ENCODE measurements around the gene MARK2.

Gene MARK2

DNA sequence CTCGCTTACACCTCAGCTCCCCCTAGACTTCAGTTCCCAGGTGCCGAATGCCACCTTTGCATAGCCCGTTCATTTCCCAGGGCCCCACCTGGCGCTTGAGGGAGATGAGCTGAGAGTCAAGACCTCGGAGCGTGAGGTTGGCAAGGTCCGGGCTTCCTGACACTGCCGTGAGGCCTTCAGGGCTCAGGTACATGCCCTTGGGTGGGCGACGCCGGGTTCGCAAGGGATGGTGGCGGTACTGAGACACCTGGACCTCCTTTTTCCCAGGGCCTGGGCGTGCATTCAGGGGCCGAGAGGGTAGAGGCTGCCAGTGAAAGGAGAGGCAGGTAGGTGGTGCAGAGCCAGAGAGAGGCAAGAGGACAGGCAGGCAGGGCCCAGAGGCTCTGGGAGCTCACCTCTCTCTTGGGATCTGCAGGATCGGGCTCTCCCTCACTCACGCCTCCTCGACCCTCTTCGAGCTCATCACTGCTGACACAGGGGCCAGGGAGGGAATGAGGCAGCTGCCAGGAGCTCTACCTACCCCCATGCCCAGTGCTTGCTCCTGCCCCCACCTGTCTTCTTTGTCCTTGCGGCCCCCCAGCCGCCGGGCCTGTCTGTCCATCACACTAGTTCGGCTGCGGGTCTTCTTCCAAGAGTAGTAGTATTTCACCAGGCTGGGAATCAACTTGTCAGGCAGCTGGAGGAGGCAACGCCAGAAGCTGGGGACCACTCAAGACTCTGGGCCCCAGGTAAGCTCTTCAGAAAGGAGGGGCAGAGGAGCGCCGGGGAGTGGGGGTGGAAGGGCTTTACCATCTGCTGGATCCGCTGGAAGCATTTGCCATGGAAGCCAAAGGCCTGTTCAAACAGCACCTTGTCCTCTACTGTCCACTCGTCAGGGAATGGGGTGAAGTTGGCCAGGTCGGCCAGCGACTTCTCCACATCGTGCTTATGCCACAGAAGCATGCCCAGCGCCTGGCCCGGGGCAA is 75.2 kb downstream of the MARK2 start:
- Histone ChIP-seq H2AFZ (ENCODE audit: low read length) (no peak overlapping the region), H3F3A (ENCODE audit: insufficient read depth, low read length) (no peaks in the 10 kb centered on the region), H3K36me3 (replicated peaks; ENCODE audit: insufficient read depth, low read length) (no peaks in the 10 kb centered on the region), H3K4me2 (ENCODE audit: low read depth, low read length) (no peak overlapping the region), H3K27ac (ENCODE audit: low read length) (no peak overlapping the region), H3K79me2 (ENCODE audit: low read length) (no peaks in the 10 kb centered on the region), H3K9ac (ENCODE audit: low read length) (no peak overlapping the region), H4K20me1 (ENCODE audit: insufficient read depth, low read length) (no peaks in the 10 kb centered on the region), H3K9me2 (replicated peaks; ENCODE audit: insufficient read depth, low read length) (no peaks in the 10 kb centered on the region), H3K4me1 (ENCODE audit: low read length) (peaks cover 11% of the 10 kb centered on the region; the same call in 1 of the 2 replicates), H3K9me3 (replicated peaks; ENCODE audit: insufficient read depth, low read length) (no peaks in the 10 kb centered on the region), H3K4me3 (ENCODE audit: low read length) (no peak overlapping the region), H3K27me3 (replicated peaks; ENCODE audit: insufficient read depth, low read length) (peaks cover 5% of the 10 kb centered on the region)
- DNase-seq: no peak
- TF ChIP-seq EZH2 (optimal IDR thresholded peaks at IDR 0.05; ENCODE audit: low read depth, low read length): no peak
- TF ChIP-seq CTCF (IDR thresholded peaks at IDR 0.05; ENCODE audit: low read length): no peak
- TF ChIP-seq EZH2phosphoT487 (IDR thresholded peaks at IDR 0.05; ENCODE audit: low read length): no peak

DNA sequence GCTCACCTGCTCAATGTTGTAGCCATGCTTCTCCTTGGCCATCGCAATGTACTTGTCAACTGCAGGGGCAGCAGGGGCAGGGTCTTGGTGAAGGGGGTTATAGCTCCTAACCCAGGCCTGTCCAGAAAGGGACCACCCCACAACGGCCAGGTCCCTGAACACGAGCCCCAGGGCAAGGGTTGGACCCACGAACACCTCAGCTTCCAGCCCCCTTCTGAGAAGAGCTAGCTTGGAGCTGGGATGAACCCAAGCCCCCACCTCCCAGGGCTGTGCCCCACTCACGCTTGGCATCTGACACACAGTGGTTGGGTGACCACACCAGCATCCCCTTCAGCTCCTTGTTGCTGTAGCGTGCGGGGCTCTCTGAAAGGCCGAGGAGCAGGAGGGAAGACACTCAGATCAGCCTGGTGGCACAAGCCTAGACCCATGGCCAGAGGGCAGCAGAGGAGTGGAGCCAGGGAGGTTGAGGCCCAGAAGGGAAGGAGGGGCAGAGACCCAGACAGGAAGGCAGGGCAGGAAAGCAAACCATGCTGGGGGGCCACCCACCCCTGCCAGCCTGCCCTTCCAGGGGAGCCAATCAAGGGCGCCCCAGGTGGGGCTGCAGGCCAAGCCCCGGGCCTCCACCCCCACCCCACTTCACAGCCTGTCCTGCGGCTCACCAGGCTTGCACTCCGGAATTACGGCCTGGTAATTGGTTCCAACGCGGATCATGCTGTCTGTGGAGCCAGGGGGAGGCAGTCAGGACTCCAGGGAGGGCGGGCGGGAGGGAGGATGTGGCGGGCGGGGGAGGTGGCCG is 76.2 kb downstream of the MARK2 start:
- Histone ChIP-seq H3K79me2 (ENCODE audit: low read length) (no peaks in the 10 kb centered on the region), H2AFZ (ENCODE audit: low read length) (no peak overlapping the region), H3K4me2 (ENCODE audit: low read depth, low read length) (no peak overlapping the region), H3K9me2 (replicated peaks; ENCODE audit: insufficient read depth, low read length) (no peaks in the 10 kb centered on the region), H4K20me1 (ENCODE audit: insufficient read depth, low read length) (no peaks in the 10 kb centered on the region), H3K36me3 (replicated peaks; ENCODE audit: insufficient read depth, low read length) (no peaks in the 10 kb centered on the region), H3K4me3 (ENCODE audit: low read length) (no peak overlapping the region), H3K27me3 (replicated peaks; ENCODE audit: insufficient read depth, low read length) (peaks cover 5% of the 10 kb centered on the region), H3F3A (ENCODE audit: insufficient read depth, low read length) (no peaks in the 10 kb centered on the region), H3K9ac (ENCODE audit: low read length) (no peak overlapping the region), H3K4me1 (ENCODE audit: low read length) (peaks cover 12% of the 10 kb centered on the region; the same call in 1 of the 2 replicates), H3K9me3 (replicated peaks; ENCODE audit: insufficient read depth, low read length) (no peaks in the 10 kb centered on the region), H3K27ac (ENCODE audit: low read length) (no peak overlapping the region)
- DNase-seq: no peak
- TF ChIP-seq EZH2phosphoT487 (IDR thresholded peaks at IDR 0.05; ENCODE audit: low read length) (no peak), EZH2 (optimal IDR thresholded peaks at IDR 0.05; ENCODE audit: low read depth, low read length) (no peak), CTCF (IDR thresholded peaks at IDR 0.05; ENCODE audit: low read length) (no peak)

DNA sequence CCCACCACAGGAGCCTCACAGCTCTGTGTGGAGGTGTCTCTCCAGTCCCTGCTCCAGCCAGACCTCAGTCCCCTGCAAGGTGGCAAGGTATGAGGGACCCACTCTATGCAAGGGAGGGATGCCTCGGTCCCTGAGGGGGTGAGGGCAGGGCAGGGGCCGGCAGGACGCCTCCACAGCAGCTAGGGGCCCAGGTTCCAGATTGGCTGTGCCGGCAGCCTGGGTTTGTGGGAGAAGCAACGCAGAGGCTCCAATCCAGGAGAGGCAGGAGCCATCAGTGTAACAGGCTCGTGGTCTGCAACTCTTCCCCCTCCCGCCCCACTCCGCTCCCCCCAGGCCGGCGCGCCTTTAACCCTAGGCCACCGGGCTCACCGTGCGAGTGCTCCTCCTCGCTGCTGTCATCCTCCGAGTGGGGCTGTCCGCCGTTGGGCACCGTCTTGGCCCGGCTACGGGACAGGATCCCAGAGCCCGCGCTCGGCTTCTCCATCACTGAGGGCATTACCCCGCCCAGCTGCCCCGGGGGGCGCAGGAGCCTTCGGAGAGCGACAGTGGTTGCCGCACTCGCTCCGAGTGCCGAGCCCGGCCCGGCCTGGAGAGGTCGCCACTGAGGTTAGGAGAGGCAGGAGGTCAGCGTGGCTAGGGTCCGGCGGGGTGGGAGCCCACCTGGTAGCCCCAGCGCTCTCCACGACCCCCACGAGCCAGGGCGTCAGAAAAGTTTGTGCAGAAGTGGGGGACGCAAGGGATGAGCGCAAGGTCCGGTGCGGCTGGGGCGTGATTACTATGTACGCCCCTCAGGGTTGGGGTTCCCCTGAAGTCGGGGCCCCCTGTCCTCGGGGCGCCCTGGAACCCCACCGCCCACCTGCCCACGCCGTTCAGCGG is 77.3 kb downstream of the MARK2 start:
- Histone ChIP-seq H3K79me2 (ENCODE audit: low read length) (no peaks in the 10 kb centered on the region), H3F3A (ENCODE audit: insufficient read depth, low read length) (no peaks in the 10 kb centered on the region), H3K9me3 (replicated peaks; ENCODE audit: insufficient read depth, low read length) (no peaks in the 10 kb centered on the region), H3K9ac (ENCODE audit: low read length) (no peak overlapping the region), H4K20me1 (ENCODE audit: insufficient read depth, low read length) (no peaks in the 10 kb centered on the region), H3K27ac (ENCODE audit: low read length) (no peak overlapping the region), H3K4me1 (ENCODE audit: low read length) (peaks cover 12% of the 10 kb centered on the region; the same call in 1 of the 2 replicates), H3K4me3 (ENCODE audit: low read length) (peak overlapping the region; percentile 70), H3K36me3 (replicated peaks; ENCODE audit: insufficient read depth, low read length) (no peaks in the 10 kb centered on the region), H3K9me2 (replicated peaks; ENCODE audit: insufficient read depth, low read length) (no peaks in the 10 kb centered on the region), H3K27me3 (replicated peaks; ENCODE audit: insufficient read depth, low read length) (peaks cover 5% of the 10 kb centered on the region), H3K4me2 (ENCODE audit: low read depth, low read length) (peak overlapping the region; percentile 88), H2AFZ (ENCODE audit: low read length) (peak overlapping the region; percentile 77)
- no peak for TF ChIP-seq EZH2phosphoT487 (IDR thresholded peaks at IDR 0.05; ENCODE audit: low read length)
- TF ChIP-seq CTCF (IDR thresholded peaks at IDR 0.05; ENCODE audit: low read length): peak; percentile 58
- TF ChIP-seq EZH2 (optimal IDR thresholded peaks at IDR 0.05; ENCODE audit: low read depth, low read length): no peak
- DNase-seq: no peak
